ENCODE measurements around the gene QSOX2. TPM values are rescaled to one million over a fixed set of nuclear protein-coding genes. Genes with fewer than 3 reads are reported as not detected.

The QSOX2 gene
- total and polyA plus RNA-seq, 7 donors, result 0.60 to 10.1 (median 3.5) TPM

DNA sequence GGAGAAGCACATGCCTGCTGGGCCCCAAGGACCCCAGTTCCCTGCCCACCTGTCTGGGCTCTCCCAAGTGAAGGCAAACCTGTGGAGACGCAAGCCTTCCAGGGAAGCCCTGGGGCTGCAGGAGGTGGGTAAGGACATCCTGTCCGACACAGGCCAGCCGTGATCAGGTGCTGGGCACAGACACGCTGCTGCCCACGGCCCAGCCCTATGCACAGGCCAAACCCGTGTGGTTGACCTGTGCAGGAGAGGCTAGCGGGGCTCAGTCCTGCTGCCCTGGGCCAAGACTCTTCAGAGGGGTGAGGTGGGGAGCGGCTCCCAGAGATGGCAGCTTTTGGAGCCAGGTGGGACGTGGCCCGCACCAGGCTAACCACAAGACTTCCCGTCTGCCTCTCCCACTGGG is 55.0 kb downstream of the QSOX2 start:
- intact Hi-C loops (cut with DNase I), result no loop called here
- Histone ChIP-seq H3K27ac (no peak overlapping the region), H3K36me3 (no peaks in the 10 kb centered on the region), H3K27me3 (peaks cover 26 to 96% (median 82%) of the 10 kb centered on the region in 3 donors), H3K4me3 (no peak overlapping the region), H3K4me1 (peaks cover 0 to 10% (median 2%) of the 10 kb centered on the region in 4 donors), H3K9me3 (no peaks in the 10 kb centered on the region)
- DNase-seq, result no peak
- TF ChIP-seq, protein P1, sequence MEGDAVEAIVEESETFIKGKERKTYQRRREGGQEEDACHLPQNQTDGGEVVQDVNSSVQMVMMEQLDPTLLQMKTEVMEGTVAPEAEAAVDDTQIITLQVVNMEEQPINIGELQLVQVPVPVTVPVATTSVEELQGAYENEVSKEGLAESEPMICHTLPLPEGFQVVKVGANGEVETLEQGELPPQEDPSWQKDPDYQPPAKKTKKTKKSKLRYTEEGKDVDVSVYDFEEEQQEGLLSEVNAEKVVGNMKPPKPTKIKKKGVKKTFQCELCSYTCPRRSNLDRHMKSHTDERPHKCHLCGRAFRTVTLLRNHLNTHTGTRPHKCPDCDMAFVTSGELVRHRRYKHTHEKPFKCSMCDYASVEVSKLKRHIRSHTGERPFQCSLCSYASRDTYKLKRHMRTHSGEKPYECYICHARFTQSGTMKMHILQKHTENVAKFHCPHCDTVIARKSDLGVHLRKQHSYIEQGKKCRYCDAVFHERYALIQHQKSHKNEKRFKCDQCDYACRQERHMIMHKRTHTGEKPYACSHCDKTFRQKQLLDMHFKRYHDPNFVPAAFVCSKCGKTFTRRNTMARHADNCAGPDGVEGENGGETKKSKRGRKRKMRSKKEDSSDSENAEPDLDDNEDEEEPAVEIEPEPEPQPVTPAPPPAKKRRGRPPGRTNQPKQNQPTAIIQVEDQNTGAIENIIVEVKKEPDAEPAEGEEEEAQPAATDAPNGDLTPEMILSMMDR (IDR thresholded peaks at IDR 0.05), result no peak
- 63 to 65% methylated on average over 11 of the region's 11 CpGs for WGBS, 2 donors

DNA sequence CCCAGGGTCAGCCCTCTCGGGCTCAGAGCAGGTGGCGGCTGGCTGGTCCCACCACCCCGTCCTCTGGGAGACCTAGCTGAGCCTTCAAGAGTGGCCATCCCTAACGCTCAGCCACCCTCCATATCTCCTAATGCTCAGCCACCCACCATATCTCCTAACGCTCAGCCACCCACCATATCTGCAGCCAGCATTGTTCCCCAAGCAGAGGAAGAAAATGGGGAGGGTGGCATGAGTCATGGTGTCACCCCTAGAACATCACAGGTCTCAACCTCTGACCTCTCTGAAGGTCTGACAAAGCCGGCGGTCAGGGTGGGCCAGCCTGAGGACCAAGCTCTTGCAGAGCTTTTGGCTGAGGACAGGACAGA is 55.4 kb downstream of the QSOX2 start:
- H3K27ac ChIP-seq, result no peak overlapping the region
- 52 to 59% methylated on average over 7 of the region's 7 CpGs for WGBS, 2 donors
- H3K36me3 ChIP-seq, result no peaks in the 10 kb centered on the region
- H3K27me3 ChIP-seq, result peaks cover 24 to 96% (median 82%) of the 10 kb centered on the region in 3 donors
- TF ChIP-seq POLR2AphosphoS5 (IDR thresholded peaks at IDR 0.05), result no peak
- TF ChIP-seq, protein P1 (IDR thresholded peaks at IDR 0.05), result no peak
- no peak for TF ChIP-seq POLR2A (IDR thresholded peaks at IDR 0.05)
- DNase-seq, result no peak
- intact Hi-C loops (cut with DNase I), result no loop called here
- H3K9me3 ChIP-seq, result no peaks in the 10 kb centered on the region
- H3K4me3 ChIP-seq, result no peak overlapping the region
- peaks cover 0 to 10% (median 2%) of the 10 kb centered on the region in 4 donors for H3K4me1 ChIP-seq

DNA sequence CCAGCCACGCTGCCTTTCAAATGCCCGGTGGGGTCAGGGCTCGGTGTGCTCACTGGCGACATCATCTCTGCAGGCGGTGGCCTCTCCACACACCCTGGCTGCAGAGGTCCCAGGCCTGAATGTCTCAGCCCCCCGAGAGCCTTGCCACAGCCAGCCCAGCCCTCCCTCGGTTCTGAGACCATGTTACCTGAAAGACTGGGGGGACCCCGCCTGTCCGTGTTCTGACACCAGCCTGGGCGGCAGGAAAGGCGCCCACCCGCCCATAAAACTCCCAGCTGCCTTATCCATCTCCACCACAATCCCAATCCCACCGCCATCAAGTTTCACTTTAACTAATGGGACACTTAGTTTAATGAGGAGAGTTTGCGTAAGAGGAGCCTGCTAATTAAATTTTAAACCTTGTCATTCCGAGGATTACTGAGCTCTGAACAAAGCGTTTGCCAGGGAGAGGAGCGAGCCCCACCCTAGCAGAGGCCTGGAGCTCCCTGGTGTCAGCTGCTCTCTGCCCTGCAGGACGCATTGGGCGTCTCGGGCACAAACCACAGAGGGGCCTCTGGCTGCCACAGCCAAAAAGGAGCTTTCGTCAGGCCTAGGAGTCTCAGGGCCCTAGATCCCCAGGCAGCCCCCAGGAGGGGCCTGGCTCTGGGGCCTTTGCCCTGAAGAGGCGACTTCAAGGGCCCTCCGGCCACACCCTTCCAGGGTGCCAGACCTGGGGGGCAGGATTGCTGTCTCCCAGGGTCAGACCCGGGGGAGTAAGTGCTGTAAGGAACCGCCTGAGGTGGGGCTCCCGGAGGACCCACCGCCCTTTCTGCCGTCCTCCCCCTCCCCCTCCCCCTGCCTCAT is 56.0 kb downstream of the QSOX2 start:
- Histone ChIP-seq H3K9me3 (no peaks in the 10 kb centered on the region), H3K27me3 (peaks cover 24 to 96% (median 84%) of the 10 kb centered on the region in 3 donors), H3K36me3 (no peaks in the 10 kb centered on the region), H3K4me3 (no peak overlapping the region), H3K27ac (no peak overlapping the region), H3K4me1 (peaks cover 0 to 10% (median 2%) of the 10 kb centered on the region in 4 donors)
- intact Hi-C loops (cut with DNase I), result no loop called here
- 19 to 39% methylated on average over 28 of the region's 28 CpGs for WGBS, 2 donors
- no peak for DNase-seq
- TF ChIP-seq POLR2A (IDR thresholded peaks at IDR 0.05), result no peak
- TF ChIP-seq, protein P1 (IDR thresholded peaks at IDR 0.05), result no peak
- no peak for TF ChIP-seq EP300 (IDR thresholded peaks at IDR 0.05)
- TF ChIP-seq POLR2AphosphoS5 (IDR thresholded peaks at IDR 0.05), result no peak

DNA sequence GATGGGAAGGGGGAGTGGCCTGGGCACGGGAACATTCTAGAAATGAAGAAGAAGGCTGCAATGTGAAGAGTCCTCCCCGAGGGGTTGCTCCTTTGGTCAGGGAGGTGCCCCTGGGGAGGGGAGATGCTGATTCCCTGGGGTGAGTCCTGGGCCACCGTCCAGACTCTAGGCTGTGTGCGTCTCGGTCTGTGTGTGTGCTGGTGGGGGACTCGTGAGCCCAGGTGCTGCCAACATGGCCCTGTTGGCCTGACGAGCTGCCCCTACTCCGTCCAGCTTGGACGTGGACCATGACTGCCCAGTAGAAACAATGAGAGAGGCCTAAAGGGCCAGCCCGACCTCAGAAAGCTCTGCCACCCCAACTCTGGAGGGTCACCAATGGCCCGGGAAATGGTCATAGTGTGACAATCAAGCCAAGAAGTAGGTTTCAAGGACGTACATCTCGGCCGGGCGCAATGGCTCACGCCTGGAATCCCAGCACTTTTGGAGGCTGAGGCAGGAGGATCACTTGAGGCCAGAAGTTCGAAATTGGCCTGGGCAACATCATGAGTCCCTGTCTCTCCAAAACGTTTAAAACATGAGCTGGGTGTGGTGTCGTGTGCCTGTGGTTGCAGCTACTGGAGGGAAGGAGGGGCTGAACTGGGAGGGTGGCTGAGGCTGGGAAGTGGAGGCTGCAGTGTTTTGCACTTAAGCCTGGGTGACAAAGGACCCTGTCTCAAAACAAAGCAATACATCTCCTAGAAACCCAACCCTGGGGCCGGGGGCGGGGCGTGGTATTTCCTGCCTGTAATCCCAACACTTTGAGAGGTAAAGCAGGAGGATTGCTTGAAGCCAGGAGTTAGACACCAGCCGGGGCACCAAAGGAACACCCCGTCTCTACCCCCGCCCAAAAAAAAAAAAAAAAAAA is 57.7 kb downstream of the QSOX2 start:
- Histone ChIP-seq H3K36me3 (no peaks in the 10 kb centered on the region), H3K27ac (no peak overlapping the region), H3K4me1 (peaks cover 0 to 4% (median 0%) of the 10 kb centered on the region in 4 donors), H3K4me3 (no peak overlapping the region), H3K27me3 (peaks cover 12 to 80% (median 68%) of the 10 kb centered on the region in 3 donors), H3K9me3 (no peaks in the 10 kb centered on the region)
- TF ChIP-seq, protein P1 (IDR thresholded peaks at IDR 0.05), result no peak
- no peak for TF ChIP-seq EP300 (IDR thresholded peaks at IDR 0.05)
- no peak for TF ChIP-seq POLR2AphosphoS5 (IDR thresholded peaks at IDR 0.05)
- TF ChIP-seq POLR2A (IDR thresholded peaks at IDR 0.05), result no peak
- no peak for DNase-seq
- intact Hi-C loops (cut with DNase I), result no loop called here
- WGBS, 2 donors, result 65 to 74% methylated on average over 25 of the region's 25 CpGs
